A549 (cell line): ENCODE measurements around the gene ERMAP. TPM values are rescaled to one million over a fixed set of nuclear protein-coding genes. Genes with fewer than 3 reads are reported as not detected.

Source experiments
- ATAC-seq, 2 experiments: fragments of 200-7000 bp in 1 of 2; fragments of >200 bp in 1 of 2; cut with Nextera tagmentation in 1 of 2; cut with Tn5 transposase in 1 of 2; 3 replicates each; pipeline versions ENCODE4 v1.8.0 to v1.9.1; 2018 to 2020; ENCODE audit warnings: mild to moderate bottlenecking in 1 of 2, moderate library complexity in 1 of 2
- CTCF ChIA-PET: fragments of 300-600 bp; sonication (Branson Sonifier 250); formaldehyde crosslinking; extraction: SDS; loops from one replicate; lab custom pipeline; 2021; ENCODE audit warnings: antibody characterized with exemption, inconsistent platforms; lab: Yijun Ruan, JAX
- POLR2A ChIA-PET: fragments of 350-600 bp; formaldehyde crosslinking; extraction: SDS; loops from one replicate; lab custom pipeline; 2021; ENCODE audit warnings: antibody characterized with exemption, inconsistent platforms; lab: Yijun Ruan, JAX
- DNase-seq, 2 experiments: peaks; one replicate each; pipeline versions ENCODE4 v3.0.0 to v3.0.0-alpha.2; 2011 to 2016; ENCODE audit warnings: low read depth in 1 of 2, low spot score in 1 of 2
- FAIRE-seq: peaks from 2 replicates; lab custom pipeline; 2011; peaks lifted over from hg19 to GRCh38; lab: Jason Lieb, UNC
- H3K27ac ChIP-seq, 2 experiments: fragments of >200 bp; sonication (Bioruptor Twin); formaldehyde crosslinking; 3 replicates each; pipeline ENCODE4 v1.5.1; 2016 to 2017
- H3K4me1 ChIP-seq: fragments of >200 bp; sonication (Bioruptor Twin); formaldehyde crosslinking; 3 replicates; pipeline ENCODE4 v1.6.1; 2016
- H3K4me2 ChIP-seq: fragments of >200 bp; sonication (Bioruptor Twin); formaldehyde crosslinking; 3 replicates; pipeline ENCODE4 v1.6.1; 2016
- H3K4me3 ChIP-seq: fragments of >200 bp; sonication (Bioruptor Twin); formaldehyde crosslinking; 3 replicates; pipeline ENCODE4 v1.5.1; 2016
- H3K9me3 ChIP-seq: fragments of >200 bp; sonication (Bioruptor Twin); formaldehyde crosslinking; 3 replicates; pipeline ENCODE4 v1.6.1; 2016
- CBX2 ChIP-seq: fragments of 200-600 bp; sonication (generic); IDR thresholded peaks from 2 replicates; pipeline ENCODE4 v1.6.1; 2016; ENCODE audit warnings: low read depth, mild to moderate bottlenecking, borderline replicate concordance
- CBX8 ChIP-seq: fragments of 200-600 bp; sonication (generic); IDR thresholded peaks from 2 replicates; pipeline ENCODE4 v1.6.1; 2016
- CHD2 ChIP-seq: fragments of 150-350 bp; IDR thresholded peaks from 2 replicates; pipeline ENCODE4 v1.6.1; 2014; ENCODE audit warnings: low read length; ENCODE audit not compliant: partially characterized antibody
- CHD4 ChIP-seq: fragments of 200-600 bp; sonication (generic); IDR thresholded peaks from 2 replicates; pipeline ENCODE4 v1.6.1; 2016; ENCODE audit warnings: antibody characterized with exemption, mild to moderate bottlenecking, borderline replicate concordance
- E2F6 ChIP-seq: IDR thresholded peaks from 2 replicates; pipeline ENCODE4 v1.6.1; 2012; ENCODE audit warnings: low read depth, borderline replicate concordance
- EHMT2 ChIP-seq: fragments of 200-600 bp; sonication (generic); IDR thresholded peaks from 2 replicates; pipeline ENCODE4 v1.6.1; 2016; ENCODE audit warnings: antibody characterized with exemption, low read depth, mild to moderate bottlenecking, moderate library complexity
- ELK1 ChIP-seq: fragments of 150-350 bp; IDR thresholded peaks from 2 replicates; pipeline ENCODE4 v1.6.1; 2014; ENCODE audit warnings: low read depth, mild to moderate bottlenecking, low read length
- EP300 ChIP-seq, 2 experiments: fragments of >200 bp; sonication (Bioruptor Twin); formaldehyde crosslinking; IDR thresholded peaks; 2 replicates in 1 of 2; 3 replicates in 1 of 2; pipeline ENCODE4 v1.6.1; 2016 to 2017
- FOSL2 ChIP-seq, 2 experiments: fragments of 450-650 bp in 1 of 2; fragments of >200 bp in 1 of 2; sonication (Bioruptor Twin) in 1 of 2; formaldehyde crosslinking; IDR thresholded peaks; 2 replicates each; pipeline versions ENCODE4 v1.5.0 to v1.6.1; 2016 to 2020; ENCODE audit warnings: mild to moderate bottlenecking in 1 of 2, moderate library complexity in 1 of 2
- HDAC2 ChIP-seq: fragments of 200-600 bp; sonication (generic); IDR thresholded peaks from 2 replicates; pipeline ENCODE4 v1.6.1; 2016
- HES2 ChIP-seq: fragments of >200 bp; sonication (Bioruptor Twin); formaldehyde crosslinking; IDR thresholded peaks from 2 replicates; pipeline ENCODE4 v1.6.1; 2016
- HEYL ChIP-seq: fragments of 250-450 bp; sonication (Bioruptor Pico); IDR thresholded peaks from 2 replicates; pipeline ENCODE4 v1.8.0; 2021; ENCODE audit warnings: mild to moderate bottlenecking, moderate library complexity
- HMGXB4 ChIP-seq: fragments of 250-450 bp; sonication (Bioruptor Pico); IDR thresholded peaks from 2 replicates; pipeline ENCODE4 v1.5.0; 2021; ENCODE audit warnings: mild to moderate bottlenecking, moderate library complexity, borderline replicate concordance
- HOXB5 ChIP-seq: fragments of 250-450 bp; sonication (Bioruptor Pico); IDR thresholded peaks from 2 replicates; pipeline ENCODE4 v1.5.0; 2020; ENCODE audit warnings: mild to moderate bottlenecking, moderate library complexity
- KDM1A ChIP-seq: fragments of 200-600 bp; sonication (generic); IDR thresholded peaks from 2 replicates; pipeline ENCODE4 v1.6.1; 2016; ENCODE audit warnings: low read depth, mild to moderate bottlenecking
- MAFK ChIP-seq: fragments of 450-650 bp; IDR thresholded peaks from 2 replicates; pipeline ENCODE4 v1.6.1; 2014; ENCODE audit not compliant: partially characterized antibody
- MYC ChIP-seq: IDR thresholded peaks from 2 replicates; pipeline ENCODE4 v1.6.1; 2012; ENCODE audit warnings: mild to moderate bottlenecking, inconsistent platforms, low read length, improper control_type of control experiment, borderline replicate concordance
- NFE2L2 ChIP-seq: fragments of 150-350 bp; conservative IDR thresholded peaks from 2 replicates; pipeline ENCODE4 v1.6.1; 2014; ENCODE audit warnings: low read length
- POLR2AphosphoS2 ChIP-seq: conservative IDR thresholded peaks from 2 replicates; pipeline ENCODE4 v1.6.1; 2012; ENCODE audit warnings: low read length, improper control_type of control experiment, inconsistent platforms
- RFX5 ChIP-seq: fragments of 450-650 bp; IDR thresholded peaks from 2 replicates; pipeline ENCODE4 v1.7.1; 2014; ENCODE audit warnings: antibody characterized with exemption, mild to moderate bottlenecking, moderate library complexity
- SMC3 ChIP-seq: fragments of >200 bp; sonication (Bioruptor Twin); formaldehyde crosslinking; IDR thresholded peaks from 3 replicates; pipeline ENCODE4 v1.6.1; 2018; ENCODE audit warnings: inconsistent platforms
- USF2 ChIP-seq: fragments of 450-650 bp; IDR thresholded peaks from 2 replicates; pipeline ENCODE4 v1.6.1; 2014; ENCODE audit warnings: antibody characterized with exemption
- ZFP36 ChIP-seq: fragments of 450-650 bp; IDR thresholded peaks from 2 replicates; pipeline ENCODE4 v1.6.1; 2014; ENCODE audit warnings: borderline replicate concordance; ENCODE audit not compliant: partially characterized antibody
- WGBS: methylation state at CpG from one replicate; pipeline ENCODE4 v1.1.6; 2017; ENCODE audit errors: missing lambda C conversion rate; 5-methylcytosine and 5-hydroxymethylcytosine counted together
- polyA plus RNA-seq, 4 experiments: library from polyadenylated mRNA; depleted of rRNA in 3 of 4; stranded (reverse); fragments of >200 nt; fragmentation: RNase III in 1 of 4; extraction: RNeasy Plus Mini Kit Qiagen cat#74134 plus additional on column Dnase treatment in 1 of 4; gene quantifications; 2 replicates in 3 of 4; 3 replicates in 1 of 4; pipeline ENCODE4 v1.2.3, GENCODE V29; 2011 to 2017

The ERMAP gene
- polyA plus RNA-seq, 2 of the 4 experiments (the other 2 are of a cell fraction): 5.4 to 10.7 TPM

- H3K9me3 ChIP-seq: no peaks in the 10 kb centered on the region
- ChIA-PET CTCF (interaction anchor here (1.7 kb wide), 1 partner anchor 252 kb away, joined by 5 read pairs; no protein-coding TSS in a partner anchor), POLR2A (interaction anchor here (1.0 kb wide), 1 partner anchor 54 kb away, joined by 7 read pairs; no protein-coding TSS in a partner anchor)
- TF ChIP-seq MAFK (no peak), CHD2 (no peak), ZFP36 (no peak), KDM1A (no peak), MYC (no peak), E2F6 (no peak), HDAC2 (no peak), SMC3 (no peak), EHMT2 (no peak), CBX2 (no peak), RFX5 (no peak), EP300 (IDR thresholded peaks at IDR 0.05) (no peak), USF2 (no peak), ELK1 (no peak), HMGXB4 (CRISPR knock-in tag) (no peak)
- peaks cover 35% of the 10 kb centered on the region for H3K4me1 ChIP-seq
- ATAC-seq (no peak), FAIRE-seq (no peak), DNase-seq (no peak)
- 91% methylated on average over 2 of the region's 2 CpGs for WGBS
- H3K27ac ChIP-seq: peak overlapping the region in 1 of 2 experiments; percentile 77; a peak in 1 of 6 replicates
- no peak overlapping the region for H3K4me3 ChIP-seq
- H3K4me2 ChIP-seq: no peak overlapping the region
Measured at GRCh38 chr1:42821690-42822089, 4.8 kb downstream of the ERMAP start.

GRCh38 chr1:42822800-42823392 is 6.0 kb downstream of the ERMAP start:
- POLR2A ChIA-PET: interaction anchor here (3.1 kb wide), 1 partner anchor 24 kb away, joined by 14 read pairs; the partner anchor contains the start of gene ZNF691
- Histone ChIP-seq H3K9me3 (no peaks in the 10 kb centered on the region), H3K27ac (peak overlapping the region; percentile 70 to 77), H3K4me1 (peaks cover 34% of the 10 kb centered on the region), H3K4me2 (peak overlapping the region; percentile 60), H3K4me3 (no peak overlapping the region)
- WGBS: 58% methylated on average over 2 of the region's 2 CpGs
- TF ChIP-seq NFE2L2 (peak; percentile 97), POLR2AphosphoS2 (no peak), HEYL (no peak), FOSL2 (IDR thresholded peaks at IDR 0.05) (no peak), FOSL2 (CRISPR knock-in tag; IDR thresholded peaks at IDR 0.05) (0 out of 2 replicates have a peak, but pooled peaks have one; percentile 12), HES2 (no peak), MAFK (peak; percentile 98), CBX8 (no peak), HOXB5 (CRISPR knock-in tag) (no peak), ELK1 (no peak), CHD4 (no peak), SMC3 (no peak)
- ATAC-seq (no peak), DNase-seq (peak in 1 of 2 experiments; percentile 25), FAIRE-seq (peak; percentile 63)
- CTCF ChIA-PET: no interaction called here
